Epithelial cell of prostate (primary cell): ENCODE measurements around the gene METRNL.
"Not testable (repeated sequence)": the region's sequence is repeated elsewhere in the genome, so short reads cannot be mapped to it uniquely, and the experiment has no call there.

Experiments used
- DNase-seq: peaks from one replicate; pipeline ENCODE4 v3.0.0-alpha.2; 2011; ENCODE audit warnings: low read depth, low spot score
- H3K27ac ChIP-seq: fragments of 450-650 bp; 2 replicates; pipeline ENCODE4 v1.5.1; 2017; ENCODE audit warnings: mild to moderate bottlenecking

The METRNL gene

GRCh38 chr17:83132251-83133081, 53.1 kb downstream of the METRNL start:
- H3K27ac ChIP-seq: no peak overlapping the region
- DNase-seq: no peak

DNA sequence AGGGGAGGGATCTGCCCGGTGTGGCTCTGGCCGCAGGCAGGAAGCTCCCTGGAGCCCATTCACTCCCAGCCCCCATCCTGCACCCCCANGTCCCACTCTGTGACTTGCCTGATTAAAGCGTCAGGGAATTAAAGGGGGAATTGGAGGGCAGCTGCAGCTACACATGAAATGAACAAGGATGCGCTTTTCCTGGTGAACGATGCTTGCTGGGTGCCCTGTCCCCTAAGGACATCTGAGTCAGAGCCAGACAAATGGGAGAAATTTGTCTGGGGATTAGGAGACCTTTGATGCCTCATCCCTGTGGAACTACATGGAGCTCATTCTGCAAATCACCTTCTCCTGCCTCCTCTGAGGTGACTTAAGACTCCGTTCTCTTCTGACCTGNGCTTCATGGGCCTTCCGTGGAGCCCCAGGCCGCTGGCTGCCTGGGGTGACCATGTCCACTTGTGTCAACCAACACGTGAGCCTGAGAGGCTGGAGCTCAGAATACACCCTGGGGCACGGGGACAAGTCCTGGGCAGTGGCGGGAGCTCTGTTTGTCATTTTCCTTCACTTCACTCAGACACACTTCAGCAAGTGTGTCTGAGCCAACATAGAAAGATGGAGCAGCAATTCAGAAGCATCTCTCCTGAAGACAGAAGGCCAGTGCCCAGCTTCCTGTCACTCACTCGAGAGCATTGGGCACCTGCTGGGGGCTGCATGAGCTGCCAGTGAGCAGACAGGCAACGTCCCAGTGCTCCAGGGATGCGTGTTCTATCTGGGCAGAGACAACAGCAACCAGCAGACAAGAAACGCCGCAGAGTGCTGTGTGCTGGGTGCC, 54.1 kb downstream of the METRNL start:
- no peak for DNase-seq
- H3K27ac ChIP-seq: no peak overlapping the region

DNA sequence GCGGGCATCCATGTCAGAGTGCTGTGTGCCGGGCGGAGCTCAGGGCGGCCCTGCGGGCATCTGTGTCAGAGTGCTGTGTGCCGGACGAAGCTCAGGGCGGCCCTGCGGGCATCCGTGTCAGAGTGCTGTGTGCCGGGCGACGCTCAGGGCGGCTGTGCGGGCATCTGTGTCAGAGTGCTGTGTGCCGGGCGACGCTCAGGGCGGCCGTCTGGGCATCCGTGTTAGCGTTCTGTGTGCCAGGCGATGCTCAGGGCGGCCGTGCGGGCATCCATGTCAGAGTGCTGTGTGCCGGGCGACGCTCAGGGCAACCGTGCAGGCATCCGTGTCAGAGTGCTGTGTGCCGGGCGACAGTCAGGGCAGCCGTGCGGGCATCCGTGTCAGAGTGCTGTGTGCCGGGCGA, 55.0 kb downstream of the METRNL start:
- not testable (repeated sequence) for H3K27ac ChIP-seq, DNase-seq

DNA sequence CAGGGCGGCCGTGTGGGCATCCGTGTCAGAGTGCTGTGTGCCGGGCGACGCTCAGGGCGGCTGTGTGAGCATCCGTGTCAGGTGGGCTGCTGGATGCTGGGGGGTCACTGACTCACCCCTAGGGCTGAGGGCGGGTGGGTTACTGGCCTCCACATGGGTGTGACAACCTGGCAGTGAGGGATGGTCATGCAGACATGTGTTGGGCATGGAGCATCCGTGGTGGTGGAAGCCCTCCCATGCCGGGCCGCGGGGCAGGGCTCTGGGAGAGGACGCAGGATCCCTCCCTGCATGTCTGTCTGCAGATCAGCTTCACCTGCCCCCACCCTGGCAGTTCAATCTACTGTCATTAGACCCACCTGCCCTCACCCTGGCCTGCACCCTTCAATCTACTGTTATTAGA, 56.3 kb downstream of the METRNL start:
- no peak for DNase-seq

DNA sequence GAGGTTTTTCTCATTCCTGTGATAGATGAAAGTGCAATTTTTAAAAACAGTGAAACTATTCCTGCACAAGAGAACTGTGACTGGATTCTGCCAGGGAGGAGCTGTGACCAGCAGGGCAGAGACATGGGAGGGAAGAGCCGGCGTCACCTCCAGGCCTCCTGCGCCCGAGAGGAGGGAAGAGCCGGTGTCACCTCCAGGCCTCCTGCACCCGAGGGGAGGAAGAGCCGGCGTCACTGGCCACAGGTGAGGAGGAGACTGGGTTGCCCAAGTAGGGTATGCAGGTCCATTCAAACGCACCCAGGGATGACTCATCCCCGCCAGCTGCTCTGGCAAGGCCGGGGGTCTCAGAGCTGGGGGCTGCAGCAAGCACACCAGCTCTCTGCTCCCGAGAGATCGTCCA, 56.7 kb downstream of the METRNL start:
- DNase-seq: no peak
- no peak overlapping the region for H3K27ac ChIP-seq

More for the DNA sequence above, 56.3 kb downstream of the METRNL start:
- H3K27ac ChIP-seq: no peak overlapping the region

- no peak for DNase-seq
- H3K27ac ChIP-seq: no peak overlapping the region
These were observed 57.5 kb downstream of the METRNL start for GRCh38 chr17:83136931-83137330.

DNA sequence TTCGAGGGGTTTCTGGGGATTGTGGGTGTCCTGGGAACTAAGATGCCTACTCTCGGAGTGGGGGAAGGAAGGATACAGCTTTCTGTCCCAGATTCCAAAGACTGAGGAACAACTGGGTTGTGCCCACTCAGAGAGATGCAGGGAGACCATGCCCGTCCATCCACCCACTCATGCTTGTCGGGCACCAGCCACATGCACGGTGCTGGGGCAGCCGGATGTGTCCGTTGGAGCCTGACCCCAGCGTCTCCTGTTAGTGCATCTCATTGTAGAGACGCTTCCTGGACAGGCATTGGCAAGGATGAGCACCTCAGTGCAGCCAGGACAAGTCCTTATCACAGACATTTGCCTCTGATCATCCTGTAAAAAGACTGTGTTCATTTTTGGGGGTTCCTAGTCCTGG, 58.1 kb downstream of the METRNL start:
- DNase-seq: no peak
- H3K27ac ChIP-seq: no peak overlapping the region

GRCh38 chr17:83138820-83139219, 59.4 kb downstream of the METRNL start:
- DNase-seq: no peak
- H3K27ac ChIP-seq: no peak overlapping the region

- H3K27ac ChIP-seq, DNase-seq: not testable (repeated sequence)
These were observed 60.3 kb downstream of the METRNL start for GRCh38 chr17:83139541-83140248.

DNA sequence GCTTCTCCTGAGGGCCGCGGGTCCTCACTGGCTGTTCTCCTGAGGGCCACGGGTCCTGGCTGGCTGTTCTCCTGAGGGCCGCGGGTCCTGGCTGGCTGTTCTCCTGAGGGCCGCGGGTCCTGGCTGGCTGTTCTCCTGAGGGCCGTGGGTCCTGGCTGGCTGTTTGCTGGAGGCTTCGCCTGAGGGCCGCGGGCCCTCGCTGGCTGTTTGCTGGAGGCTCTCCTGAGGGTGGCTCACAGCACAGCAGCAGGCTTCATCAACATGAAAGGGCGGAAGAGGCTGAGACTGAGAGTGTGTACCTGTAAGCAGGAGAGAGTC, 60.8 kb downstream of the METRNL start:
- DNase-seq, H3K27ac ChIP-seq: not testable (repeated sequence)

GRCh38 chr17:83142619-83143018, 63.2 kb downstream of the METRNL start:
- H3K27ac ChIP-seq: no peak overlapping the region
- no peak for DNase-seq

GRCh38 chr17:83143817-83144231, 64.4 kb downstream of the METRNL start:
- H3K27ac ChIP-seq: no peak overlapping the region
- no peak for DNase-seq
